GM18499 (cell line): Measurements from ENCODE around the gene HOXD10.

Experiments used
- ATAC-seq: cut with Tn5 transposase; IDR thresholded peaks from one replicate; pipeline ENCODE4 v1.9.1; 2021; ENCODE audit warnings: moderate number of reproducible peaks; ENCODE audit not compliant: insufficient read depth, unreplicated experiment

HOXD10 gene

DNA sequence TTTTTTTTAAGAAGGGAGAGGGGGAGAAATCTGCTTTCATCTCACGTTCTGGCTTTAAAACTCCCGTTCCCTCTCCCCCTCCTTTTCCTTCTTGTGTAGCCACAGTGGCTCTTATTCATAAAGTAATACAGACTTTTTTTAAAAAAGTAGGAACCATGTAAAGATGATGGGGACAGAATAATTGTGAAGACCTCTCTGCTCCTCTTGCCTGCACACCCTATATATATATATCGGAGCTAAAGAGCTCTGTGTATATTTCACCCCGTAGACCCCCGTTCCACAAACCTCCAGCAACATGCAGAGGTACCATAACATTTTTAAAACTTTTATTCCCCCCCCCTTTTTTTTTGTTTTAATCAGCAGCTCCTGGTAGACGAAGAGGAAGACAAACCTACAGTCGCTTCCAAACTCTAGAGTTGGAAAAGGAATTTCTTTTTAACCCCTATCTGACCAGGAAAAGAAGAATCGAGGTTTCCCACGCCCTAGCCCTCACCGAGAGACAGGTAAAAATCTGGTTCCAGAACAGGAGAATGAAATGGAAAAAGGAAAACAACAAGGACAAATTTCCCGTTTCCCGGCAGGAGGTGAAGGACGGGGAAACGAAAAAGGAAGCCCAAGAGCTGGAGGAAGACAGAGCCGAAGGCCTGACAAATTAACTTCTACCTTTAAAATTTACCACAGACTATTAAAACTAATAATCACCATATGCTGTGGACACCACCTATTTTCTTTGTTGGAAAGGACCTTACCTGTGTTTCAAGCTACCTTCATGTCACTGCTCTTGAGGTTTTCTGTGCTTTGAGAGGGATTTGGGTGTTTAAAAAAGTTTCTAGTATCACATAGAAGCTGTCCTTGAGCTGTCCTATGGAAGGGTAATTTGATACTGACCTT is 14.6 kb downstream of the HOXD10 start:
- no peak for ATAC-seq

DNA sequence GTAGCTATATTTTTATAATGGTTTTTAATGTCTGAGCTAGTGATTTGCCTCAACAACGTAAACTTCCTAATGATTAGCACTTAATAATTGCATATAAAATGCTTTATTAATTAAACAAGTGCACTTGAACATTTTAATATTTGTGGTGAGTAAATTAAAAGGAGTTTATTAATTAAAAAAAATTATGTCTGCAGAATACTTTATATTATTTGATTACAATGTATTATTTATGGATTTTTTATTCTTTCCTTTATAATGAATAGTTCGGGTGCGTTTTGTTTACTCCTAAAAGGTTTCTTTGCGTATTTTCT is 15.2 kb downstream of the HOXD10 start:
- no peak for ATAC-seq

DNA sequence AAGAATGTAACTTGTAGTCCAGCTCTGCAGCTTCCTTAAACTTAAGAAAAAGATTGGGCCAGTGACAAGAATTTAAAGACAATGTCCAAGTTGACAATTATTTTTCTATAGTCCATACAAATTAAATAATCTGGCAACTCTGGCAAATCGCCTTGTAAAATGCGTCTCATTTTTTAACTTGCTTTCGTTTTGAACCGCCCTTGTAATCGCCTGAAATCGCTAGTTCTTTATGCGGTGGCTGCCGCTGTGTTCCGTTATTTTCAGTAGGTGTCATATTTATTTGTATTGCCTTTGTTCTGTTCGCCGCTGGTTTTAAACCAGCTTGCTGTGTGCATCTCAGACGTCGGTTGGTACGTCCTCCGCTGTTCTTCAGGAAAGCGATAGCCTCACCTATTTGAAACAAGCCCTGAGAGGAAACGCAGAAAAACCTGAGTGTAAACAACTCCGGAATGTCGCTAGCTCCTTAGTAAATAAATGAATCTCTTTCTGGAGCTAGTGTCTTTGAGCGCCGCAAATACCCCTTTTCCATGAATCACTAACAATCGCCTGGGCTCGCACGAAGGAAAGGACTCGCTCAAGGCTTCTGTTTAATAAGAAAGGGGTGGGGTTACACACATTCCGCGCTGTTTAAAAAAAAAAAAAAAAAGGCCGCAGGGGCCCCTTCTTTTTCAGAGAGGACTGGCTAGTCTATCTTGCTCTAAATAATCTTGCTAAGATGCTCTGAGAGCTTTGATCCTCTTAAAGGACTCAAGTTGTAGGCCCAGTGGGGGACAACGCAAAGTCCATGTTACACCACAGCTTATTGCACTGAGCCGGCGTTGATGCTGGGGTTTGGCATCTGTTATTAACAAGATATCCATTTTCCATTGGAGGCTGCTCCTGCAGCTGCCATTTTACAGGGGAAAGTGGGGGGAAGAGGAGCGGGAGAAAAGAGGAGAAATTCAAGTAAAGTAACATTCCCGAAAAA is 15.9 kb downstream of the HOXD10 start:
- no peak for ATAC-seq

DNA sequence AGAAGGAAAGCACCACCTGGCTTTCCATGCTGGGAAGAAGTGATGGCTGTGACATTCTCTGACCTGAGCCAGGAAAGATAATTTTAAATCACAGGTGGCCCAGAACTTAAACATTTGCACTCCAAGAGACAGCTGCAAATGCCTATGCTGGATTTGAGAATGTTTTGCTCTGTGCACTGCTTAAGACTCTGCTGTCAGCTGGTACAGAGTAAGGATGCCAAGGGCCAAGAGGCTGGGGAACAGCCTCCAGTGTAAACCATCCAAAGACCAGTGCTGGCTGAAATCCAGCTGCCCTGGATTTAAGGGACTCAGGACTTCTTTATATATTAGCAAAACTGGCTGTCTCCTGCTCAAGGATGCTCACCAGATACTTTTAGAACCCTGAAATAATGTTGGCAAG is 16.8 kb downstream of the HOXD10 start:
- no peak for ATAC-seq

DNA sequence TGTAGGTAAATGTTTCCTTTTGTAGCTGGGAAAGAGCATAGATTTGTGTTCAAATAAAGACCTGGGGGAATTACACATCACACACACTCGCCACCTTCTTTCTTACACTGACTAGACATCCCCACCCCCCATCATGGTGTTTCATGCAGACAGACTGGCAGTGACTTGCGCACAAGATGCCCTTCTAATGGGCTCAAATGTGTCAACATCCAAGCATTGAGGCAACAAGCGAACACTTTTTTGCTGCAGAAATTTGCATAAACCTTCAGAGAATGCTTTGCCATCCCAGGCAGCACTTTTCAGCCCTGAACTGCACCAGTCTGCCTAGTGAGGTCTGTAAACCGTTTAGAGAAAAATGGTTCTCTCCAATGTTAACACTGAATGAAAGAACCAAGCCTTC is 17.5 kb downstream of the HOXD10 start:
- ATAC-seq = no peak

DNA sequence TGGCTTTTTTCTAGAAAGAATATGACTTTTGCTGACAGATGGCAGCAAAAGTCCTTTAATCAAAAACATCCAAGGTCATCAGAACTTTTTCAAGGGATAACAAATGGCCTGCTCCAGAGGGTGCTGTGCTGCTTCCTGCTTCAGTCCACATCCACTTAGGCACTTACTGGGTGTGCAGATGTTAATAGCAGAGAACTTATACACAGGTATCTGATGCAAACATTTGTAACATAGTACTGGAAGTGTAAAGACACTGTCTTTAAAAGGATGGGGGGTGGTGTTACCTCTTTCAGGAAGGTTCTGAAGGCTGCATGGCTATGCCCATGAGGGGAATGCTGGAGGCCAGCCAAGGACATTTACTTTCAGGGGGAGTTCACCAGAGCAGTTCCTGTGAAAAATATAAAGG is 18.5 kb downstream of the HOXD10 start:
- ATAC-seq = no peak

DNA sequence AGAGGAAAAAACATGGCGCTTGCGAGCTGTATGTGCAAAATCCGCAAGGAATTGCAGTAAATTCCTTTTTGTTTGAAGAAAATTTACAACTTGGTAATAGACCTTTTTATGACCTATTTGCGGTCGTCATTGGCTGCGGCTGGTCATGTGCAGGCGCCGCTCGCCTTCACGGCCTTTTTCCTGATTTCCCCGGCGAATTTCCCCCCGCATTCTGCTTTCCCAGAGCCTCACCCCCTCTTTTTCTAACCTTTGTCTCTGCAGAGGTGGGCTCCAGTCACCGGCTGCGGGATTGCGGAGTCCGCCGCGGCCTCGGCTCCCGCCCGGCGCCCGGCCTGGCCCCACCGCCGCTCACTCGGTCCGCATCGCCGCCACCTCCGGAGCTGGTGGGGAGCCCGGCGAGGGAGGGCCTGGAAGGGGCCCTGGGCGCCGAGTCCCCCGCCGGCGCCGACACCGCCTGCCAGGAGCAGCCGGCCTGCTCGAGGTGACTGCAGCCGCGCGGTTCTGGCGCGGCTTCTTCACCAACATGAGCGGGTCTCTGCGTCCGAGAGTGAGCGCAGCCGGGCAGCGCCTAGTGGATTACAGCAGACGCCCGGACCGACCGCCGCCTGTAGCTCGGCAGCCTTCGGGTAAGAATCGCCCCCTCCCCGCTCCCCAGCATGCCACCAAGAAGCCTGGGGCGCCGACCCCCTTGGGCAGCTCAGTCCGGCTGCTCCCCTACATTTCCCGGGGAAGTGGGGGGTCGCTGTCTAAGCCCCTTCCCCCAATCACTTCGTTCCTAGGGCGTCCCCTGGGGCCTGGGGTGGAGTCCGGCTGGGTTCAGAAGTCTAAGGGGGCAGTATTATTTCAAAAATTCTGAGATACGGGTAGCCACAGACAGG is 20.0 kb downstream of the HOXD10 start:
- no peak for ATAC-seq

DNA sequence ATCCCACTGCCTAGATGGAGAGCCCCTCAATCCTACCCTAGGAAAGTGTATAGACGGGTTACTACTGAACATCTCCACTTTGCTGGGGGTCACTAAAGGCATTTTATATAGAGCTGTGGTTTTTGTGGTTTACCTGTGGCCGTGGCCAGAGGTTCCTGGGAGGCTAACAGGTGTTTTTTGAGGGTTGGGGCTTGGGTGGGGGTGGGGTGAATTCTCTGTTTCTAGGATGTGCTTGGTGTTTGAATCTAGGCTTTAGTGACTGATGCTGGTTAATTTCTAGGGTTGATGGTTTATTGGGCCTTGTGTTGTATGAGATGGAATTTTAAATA is 20.6 kb downstream of the HOXD10 start:
- no peak for ATAC-seq

DNA sequence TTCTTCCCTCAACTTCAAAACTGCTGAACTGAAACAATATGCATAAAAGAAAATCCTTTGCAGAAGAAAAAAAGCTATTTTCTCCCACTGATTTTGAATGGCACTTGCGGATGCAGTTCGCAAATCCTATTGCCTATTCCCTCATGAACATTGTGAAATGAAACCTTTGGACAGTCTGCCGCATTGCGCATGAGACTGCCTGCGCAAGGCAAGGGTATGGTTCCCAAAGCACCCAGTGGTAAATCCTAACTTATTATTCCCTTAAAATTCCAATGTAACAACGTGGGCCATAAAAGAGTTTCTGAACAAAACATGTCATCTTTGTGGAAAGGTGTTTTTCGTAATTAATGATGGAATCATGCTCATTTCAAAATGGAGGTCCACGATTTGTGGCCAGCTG is 21.3 kb downstream of the HOXD10 start:
- no peak for ATAC-seq

DNA sequence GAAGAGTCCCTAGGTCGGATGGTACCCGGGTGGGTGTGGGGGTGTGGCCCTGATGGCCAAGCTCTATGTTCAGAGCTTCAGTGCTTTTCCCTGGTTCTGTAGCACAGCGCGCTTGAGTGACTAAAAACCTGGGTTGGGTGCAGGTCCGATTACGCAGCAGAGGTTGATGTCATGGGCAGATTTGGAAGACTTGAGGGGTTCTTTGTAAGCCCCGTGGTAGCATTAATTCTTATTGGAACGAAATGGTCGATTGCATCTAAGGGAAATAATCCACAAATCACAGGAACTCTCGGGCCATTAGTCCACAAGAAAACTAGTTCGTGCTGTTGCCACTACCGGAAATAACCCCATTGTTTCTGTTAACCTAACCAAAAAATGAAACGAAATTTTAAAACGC is 21.9 kb downstream of the HOXD10 start:
- no peak for ATAC-seq

DNA sequence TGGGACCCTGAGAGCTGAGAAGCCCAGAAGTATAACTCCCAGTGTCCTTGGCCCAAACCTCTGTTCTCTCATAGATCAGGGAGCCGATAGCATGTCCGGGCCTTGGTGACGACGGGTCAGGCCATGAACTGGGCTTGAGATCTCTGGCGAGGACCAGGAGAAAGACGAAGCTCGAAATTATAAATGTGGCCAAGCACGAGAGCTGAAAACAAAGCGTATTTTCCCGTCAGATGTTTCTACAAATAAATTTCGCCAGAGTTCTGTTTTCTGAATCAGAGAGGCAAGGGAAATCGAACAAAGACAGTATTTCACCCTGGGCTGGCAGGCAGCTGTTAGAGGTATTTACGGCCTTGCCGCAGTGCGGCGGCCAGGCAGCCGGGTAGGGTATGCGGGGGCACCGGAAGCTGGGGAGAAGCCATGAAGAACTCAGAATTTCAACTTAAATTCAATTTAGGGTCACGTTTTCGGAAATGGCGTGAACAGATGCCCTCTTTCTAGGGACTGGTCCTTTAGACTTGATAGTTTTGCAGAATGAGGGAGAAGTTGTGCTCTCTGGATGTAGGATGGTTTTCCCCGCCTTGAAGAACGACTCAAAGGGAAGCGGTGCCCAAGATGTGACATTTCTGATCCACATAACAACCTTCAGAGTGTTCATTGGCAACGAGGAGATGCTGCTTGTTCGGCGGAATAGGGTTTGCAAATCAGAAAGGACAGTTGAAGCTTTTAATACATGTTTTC is 22.5 kb downstream of the HOXD10 start:
- ATAC-seq = no peak

DNA sequence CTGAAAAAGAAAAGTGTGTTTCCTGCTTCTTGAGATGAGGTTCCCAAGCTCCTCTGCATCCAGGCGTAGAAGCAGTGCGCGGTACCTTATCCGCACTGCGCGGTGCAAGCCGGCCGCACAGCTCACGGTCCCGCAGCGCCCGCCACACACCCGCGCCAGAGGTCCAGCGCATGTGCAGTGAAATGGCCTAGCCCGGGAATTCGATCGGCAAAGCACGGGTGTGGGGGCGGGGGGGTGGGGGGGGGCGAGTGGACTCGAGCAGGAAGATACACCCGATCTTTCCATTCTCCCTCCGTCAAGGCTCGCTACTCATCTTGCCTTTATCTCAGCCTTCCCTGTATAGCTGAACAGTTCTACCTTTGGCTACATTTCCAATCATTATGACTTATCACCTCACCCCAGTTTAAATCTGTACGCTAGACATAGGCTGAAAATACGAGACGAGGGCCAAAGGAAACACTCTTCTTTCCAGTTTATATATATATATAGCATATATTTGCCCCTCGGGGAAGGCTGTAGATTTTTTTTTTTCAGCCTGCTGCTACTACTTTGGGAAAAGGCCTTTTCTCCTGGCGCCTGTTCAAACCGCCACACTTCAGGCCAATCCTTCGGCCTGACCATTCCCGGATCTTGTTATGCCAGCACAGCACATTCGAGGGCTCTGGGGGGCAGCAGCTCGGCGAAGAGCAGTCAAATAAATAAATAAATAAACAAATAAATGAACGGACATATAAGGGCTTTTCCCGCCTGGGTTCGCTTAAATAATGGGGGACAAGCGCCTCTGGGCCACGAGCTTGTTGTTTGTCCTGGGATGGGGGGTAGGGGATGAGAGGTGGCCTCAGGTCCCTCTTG is 23.3 kb downstream of the HOXD10 start:
- ATAC-seq = no peak

DNA sequence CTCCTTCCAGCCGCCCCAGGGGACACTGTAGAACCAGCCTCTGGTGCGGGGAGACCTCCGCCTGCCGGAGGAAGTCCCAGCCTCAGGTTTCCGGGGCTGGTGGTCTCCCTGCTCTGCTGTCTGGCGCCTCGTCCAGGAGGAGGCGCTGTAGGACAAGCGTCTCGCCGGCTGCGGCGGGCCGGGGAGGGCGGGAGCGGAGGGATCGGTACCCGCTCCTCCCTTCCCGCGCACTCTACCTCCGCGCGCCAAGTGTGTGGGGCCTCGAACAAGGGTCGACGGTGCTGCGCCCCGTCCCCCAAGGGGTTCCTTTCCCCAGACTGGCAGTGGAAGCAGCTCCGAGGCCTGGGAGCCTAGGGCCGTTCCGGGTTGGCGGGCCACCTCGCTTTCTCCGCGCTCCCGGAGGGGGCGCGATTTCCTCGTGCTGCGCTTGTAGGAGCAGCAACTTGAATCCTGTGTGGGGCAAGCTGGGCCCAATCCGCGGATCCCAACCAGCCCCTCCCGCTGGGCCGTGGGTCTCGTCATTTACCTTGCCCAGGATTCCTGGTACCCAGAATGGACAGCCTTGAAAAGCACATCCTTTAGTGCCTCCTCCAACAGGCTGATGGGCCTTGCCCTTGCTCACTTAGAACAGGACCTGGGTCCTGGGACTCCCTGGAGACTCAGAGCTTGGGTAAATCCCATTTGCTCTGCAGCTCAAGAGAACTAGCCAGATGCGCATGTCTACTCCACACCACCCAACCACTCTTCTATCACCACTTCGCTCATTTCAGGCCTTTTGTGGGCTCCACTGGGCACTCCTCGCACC is 24.1 kb downstream of the HOXD10 start:
- no peak for ATAC-seq

DNA sequence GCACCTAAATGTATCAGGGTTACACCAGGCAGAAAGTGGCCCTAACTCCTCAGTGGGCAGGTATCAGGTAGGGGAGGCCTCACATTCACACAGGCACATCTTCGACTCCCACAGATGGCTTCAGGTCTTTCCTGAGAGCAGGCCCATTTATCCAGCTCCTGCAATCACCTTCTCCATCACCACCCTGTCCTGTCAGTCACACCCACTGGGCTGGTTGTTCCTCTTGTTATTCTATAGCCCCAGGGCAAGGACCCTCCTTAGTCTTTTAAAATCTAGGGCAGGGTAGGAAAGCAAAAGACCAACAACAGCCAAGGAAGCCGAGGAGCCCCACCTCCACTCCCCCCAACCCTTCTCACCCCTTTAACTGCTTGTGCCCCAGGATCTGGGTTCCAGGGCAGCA is 25.7 kb downstream of the HOXD10 start:
- no peak for ATAC-seq

DNA sequence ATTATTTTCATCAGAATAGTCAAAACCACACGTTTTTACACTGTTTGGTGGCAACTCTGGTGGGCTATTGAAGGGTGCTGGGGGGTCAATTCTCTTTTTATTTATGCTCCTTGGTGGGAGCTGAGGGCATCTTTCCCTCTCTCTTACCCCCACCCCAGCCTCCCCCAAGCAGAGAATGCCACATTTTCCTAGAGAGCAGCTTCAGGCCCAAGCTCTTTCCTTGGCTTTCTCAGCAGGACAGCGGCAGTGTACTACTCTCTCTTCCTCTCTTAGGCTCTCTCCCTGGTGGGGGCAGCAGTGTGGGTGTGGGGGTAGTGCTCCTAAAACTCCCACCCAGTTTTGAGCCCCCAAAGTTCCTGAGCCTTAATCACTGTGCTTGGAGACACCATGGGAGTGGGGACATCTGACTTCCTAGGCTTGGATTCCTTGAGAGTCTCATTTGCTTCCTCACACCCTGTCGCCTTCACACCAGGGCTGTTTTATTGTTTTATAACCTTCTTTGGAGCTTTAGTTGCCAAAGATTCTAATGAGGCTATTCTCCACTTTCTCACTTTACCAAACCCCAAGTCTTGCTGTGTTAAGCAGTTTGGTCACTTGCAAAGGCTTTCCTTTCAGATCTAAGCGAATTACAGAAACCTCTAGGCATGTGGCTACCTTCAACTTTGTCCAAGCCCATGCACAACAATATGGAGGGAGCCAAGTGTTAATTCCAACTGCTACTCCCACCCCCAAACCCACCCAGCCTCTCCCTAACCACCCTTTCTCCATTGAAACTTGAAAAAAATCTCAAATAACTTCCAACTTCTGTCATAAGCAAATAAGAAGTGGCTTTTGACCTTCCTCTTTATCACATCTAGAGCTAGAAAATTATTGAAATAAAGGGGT is 28.7 kb downstream of the HOXD10 start:
- ATAC-seq = no peak

DNA sequence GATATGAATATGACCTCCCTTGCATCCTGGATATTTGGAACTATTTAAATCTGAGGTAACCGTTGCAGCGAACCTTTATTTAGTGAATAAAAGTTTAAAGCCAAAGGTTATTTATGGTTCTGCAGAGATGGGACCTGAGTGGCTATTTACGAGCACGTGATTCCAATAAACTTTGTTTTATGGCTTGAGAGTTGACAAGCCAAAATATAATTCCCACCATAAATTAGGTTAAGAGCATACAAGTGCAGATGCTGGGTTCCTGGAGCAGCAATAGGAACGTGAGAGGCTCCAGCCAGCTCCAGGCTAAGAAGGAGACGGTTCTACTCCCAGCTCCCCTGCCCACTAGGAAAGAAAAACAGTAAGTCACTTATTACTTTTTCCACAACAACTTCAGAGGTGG is 29.5 kb downstream of the HOXD10 start:
- no peak for ATAC-seq

DNA sequence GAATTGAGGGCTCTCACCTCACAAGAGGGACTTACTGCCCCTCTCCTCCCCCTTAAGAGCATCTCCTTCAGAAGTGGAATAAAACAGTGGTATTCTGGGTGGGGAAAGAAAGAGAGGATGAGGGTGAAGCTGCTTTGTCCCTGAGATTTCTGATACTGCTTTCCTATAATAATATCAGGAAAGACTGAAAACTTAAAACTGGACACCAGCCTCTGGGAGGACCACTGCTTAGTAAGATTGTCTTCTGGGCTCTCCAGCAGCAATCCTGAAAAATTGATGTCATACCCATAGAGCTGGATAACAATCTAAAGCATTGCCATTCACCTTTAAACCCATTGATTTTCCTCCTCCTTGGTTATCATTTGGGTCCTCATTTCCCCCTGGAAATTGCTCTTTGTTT is 30.1 kb downstream of the HOXD10 start:
- no peak for ATAC-seq
